Activated T-cell treated with anti-CD3 and anti-CD28 coated beads, Interleukin-2, amount 50 U/mL, for 72 hours (primary cell): ENCODE data around the gene HECW1. TPM values are rescaled to one million over a fixed set of nuclear protein-coding genes. Genes with fewer than 3 reads are reported as not detected.
"Not testable (repeated sequence)": the region's sequence is repeated elsewhere in the genome, so short reads cannot be mapped to it uniquely, and the experiment has no call there.

Source experiments
- ATAC-seq, 2 donors: fragments of 150-1000 bp; cut with Tn5 transposase; replicated peaks in 1 of 2; 2 replicates each; pipeline ENCODE4 v1.10.0; 2021; ENCODE audit warnings: moderate library complexity in 2 of 2, mild to moderate bottlenecking in 1 of 2
- DNase-seq, 2 donors: peaks; one replicate each; pipeline ENCODE4 v3.0.0; 2021 to 2022; ENCODE audit warnings: mixed read lengths in 1 of 2
- H3K27ac Mint-ChIP-seq: one replicate; pipeline ENCODE4 v1.8.0; 2022; ENCODE audit warnings: mild to moderate bottlenecking, moderate library complexity, mixed read lengths
- H3K27me3 Mint-ChIP-seq: one replicate; pipeline ENCODE4 v1.8.0; 2022; ENCODE audit warnings: low read depth, mixed read lengths
- H3K36me3 Mint-ChIP-seq, 2 donors: one replicate each; pipeline ENCODE4 v1.8.0; 2022; ENCODE audit warnings: mixed read lengths in 2 of 2, mild to moderate bottlenecking in 1 of 2; ENCODE audit not compliant: insufficient read depth in 2 of 2
- H3K4me1 Mint-ChIP-seq: one replicate; pipeline ENCODE4 v1.8.0; 2022; ENCODE audit warnings: low read depth, mixed read lengths
- H3K4me3 Mint-ChIP-seq, 2 donors: one replicate each; pipeline ENCODE4 v1.8.0; 2022; ENCODE audit warnings: mild to moderate bottlenecking in 2 of 2, mixed read lengths in 2 of 2, moderate library complexity in 2 of 2
- H3K9me3 Mint-ChIP-seq, 2 donors: one replicate each; pipeline ENCODE4 v1.8.0; 2022; ENCODE audit warnings: mixed read lengths in 2 of 2
- total RNA-seq, 2 donors: library from RNA; stranded (reverse); gene quantifications; one replicate each; pipeline ENCODE4 v1.2.3, GENCODE V29; 2022

Gene HECW1
- total RNA-seq, 2 donors from 2014 or later: not detected

GRCh38 chr7:43117095-43117494, 4.6 kb downstream of the HECW1 start:
- no peaks in the 10 kb centered on the region for H3K36me3 Mint-ChIP-seq
- no peak for DNase-seq
- H3K4me1 Mint-ChIP-seq: peaks cover 7% of the 10 kb centered on the region
- peaks cover 47% of the 10 kb centered on the region for H3K27me3 Mint-ChIP-seq
- no peak for ATAC-seq
- no peaks in the 10 kb centered on the region for H3K9me3 Mint-ChIP-seq
- H3K27ac Mint-ChIP-seq: no peak overlapping the region
- H3K4me3 Mint-ChIP-seq: no peak overlapping the region

- H3K4me3 Mint-ChIP-seq: no peak overlapping the region
- H3K9me3 Mint-ChIP-seq: no peaks in the 10 kb centered on the region
- ATAC-seq (no peak), DNase-seq (no peak)
- H3K36me3 Mint-ChIP-seq: no peaks in the 10 kb centered on the region
- peaks cover 44% of the 10 kb centered on the region for H3K27me3 Mint-ChIP-seq
- peaks cover 7% of the 10 kb centered on the region for H3K4me1 Mint-ChIP-seq
- no peak overlapping the region for H3K27ac Mint-ChIP-seq
Measured at GRCh38 chr7:43117861-43118260, 5.4 kb downstream of the HECW1 start.

- H3K27ac Mint-ChIP-seq: no peak overlapping the region
- H3K27me3 Mint-ChIP-seq: peaks cover 44% of the 10 kb centered on the region
- peaks cover 7% of the 10 kb centered on the region for H3K4me1 Mint-ChIP-seq
- DNase-seq (no peak), ATAC-seq (no peak)
- H3K9me3 Mint-ChIP-seq: no peaks in the 10 kb centered on the region
- H3K4me3 Mint-ChIP-seq: no peak overlapping the region
- no peaks in the 10 kb centered on the region for H3K36me3 Mint-ChIP-seq
Measured at GRCh38 chr7:43118313-43118712, 5.9 kb downstream of the HECW1 start.

- H3K27ac Mint-ChIP-seq: no peak overlapping the region
Measured at GRCh38 chr7:43119371-43120075, 7.1 kb downstream of the HECW1 start.

GRCh38 chr7:43121973-43122372, 9.5 kb downstream of the HECW1 start:
- Mint-ChIP-seq H3K4me3 (no peak overlapping the region), H3K36me3 (no peaks in the 10 kb centered on the region), H3K27ac (no peak overlapping the region), H3K27me3 (peaks cover 22% of the 10 kb centered on the region), H3K9me3 (no peaks in the 10 kb centered on the region), H3K4me1 (no peaks in the 10 kb centered on the region)
- DNase-seq: no peak
- no peak for ATAC-seq

More at GRCh38 chr7:43119371-43120075, 7.1 kb downstream of the HECW1 start:
- ATAC-seq (no peak), DNase-seq (no peak)
- Mint-ChIP-seq H3K9me3 (no peaks in the 10 kb centered on the region), H3K4me1 (no peaks in the 10 kb centered on the region), H3K4me3 (no peak overlapping the region), H3K27me3 (peaks cover 38% of the 10 kb centered on the region), H3K36me3 (no peaks in the 10 kb centered on the region)

DNA sequence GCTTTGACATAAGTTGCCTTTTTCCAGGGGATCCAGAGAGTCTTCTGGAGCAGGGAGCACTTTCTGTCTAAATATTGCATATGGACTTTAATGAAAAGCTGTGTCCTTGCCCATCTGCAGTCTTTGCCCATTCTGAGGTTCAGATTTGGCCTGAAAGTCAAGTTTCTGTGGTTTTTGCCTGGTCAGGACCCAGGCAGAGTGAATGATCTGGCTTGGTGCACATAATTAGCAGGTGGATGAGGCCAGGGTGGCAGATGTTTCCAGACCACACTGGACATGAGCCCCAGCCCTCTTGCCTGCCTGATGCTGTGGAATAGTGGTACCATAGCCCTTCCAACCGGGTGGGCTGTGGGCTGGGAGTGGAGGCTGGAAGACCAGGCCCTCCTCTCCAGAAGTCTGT, 11.0 kb downstream of the HECW1 start:
- ATAC-seq (no peak), DNase-seq (no peak)
- Mint-ChIP-seq H3K27me3 (peaks cover 9% of the 10 kb centered on the region), H3K36me3 (no peaks in the 10 kb centered on the region), H3K4me3 (no peak overlapping the region), H3K4me1 (no peaks in the 10 kb centered on the region), H3K9me3 (no peaks in the 10 kb centered on the region), H3K27ac (no peak overlapping the region)

DNA sequence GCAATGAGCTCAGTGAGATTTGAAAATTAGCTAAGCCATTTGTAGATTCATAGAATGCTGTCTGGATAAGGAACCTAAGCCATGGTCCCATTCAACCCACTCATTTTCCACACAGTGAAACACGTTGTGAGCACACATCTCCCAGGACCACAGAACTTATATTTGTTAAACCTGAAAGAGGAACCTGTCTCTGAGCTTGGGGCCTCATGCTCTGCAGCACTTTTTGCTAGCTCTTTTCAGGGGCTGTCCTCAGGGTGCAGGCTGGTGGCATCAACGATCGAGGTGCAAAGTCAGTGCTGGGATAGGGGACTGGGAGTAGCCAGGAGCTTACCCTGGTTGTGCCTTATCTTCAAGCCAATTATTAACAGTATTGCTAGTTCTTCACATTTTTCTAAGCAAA, 11.9 kb downstream of the HECW1 start:
- no peak for DNase-seq
- no peaks in the 10 kb centered on the region for H3K36me3 Mint-ChIP-seq
- no peak overlapping the region for H3K27ac Mint-ChIP-seq
- no peak overlapping the region for H3K4me3 Mint-ChIP-seq
- peaks cover 9% of the 10 kb centered on the region for H3K27me3 Mint-ChIP-seq
- no peaks in the 10 kb centered on the region for H3K9me3 Mint-ChIP-seq
- H3K4me1 Mint-ChIP-seq: no peaks in the 10 kb centered on the region
- ATAC-seq: no peak

DNA sequence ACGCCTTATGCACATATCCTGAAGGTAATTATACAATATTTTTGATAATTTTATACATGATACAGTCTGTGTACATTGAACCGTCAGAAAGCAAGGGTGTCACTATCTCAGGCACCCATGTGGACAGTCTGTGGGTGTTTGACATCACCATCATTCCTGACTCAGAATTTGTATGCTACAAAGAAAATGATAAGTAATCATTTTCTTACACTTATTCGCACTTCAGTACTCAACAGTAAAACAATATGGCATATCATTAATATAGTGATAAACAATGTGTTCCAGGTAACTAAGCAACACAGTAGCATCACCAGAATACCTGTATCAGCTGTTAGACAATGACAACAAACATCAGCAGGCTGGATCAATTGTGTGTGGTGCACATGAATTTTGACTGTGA, 17.9 kb downstream of the HECW1 start:
- Mint-ChIP-seq H3K27me3 (peaks cover 11% of the 10 kb centered on the region), H3K27ac (no peak overlapping the region), H3K36me3 (no peaks in the 10 kb centered on the region), H3K4me1 (no peaks in the 10 kb centered on the region), H3K9me3 (no peaks in the 10 kb centered on the region), H3K4me3 (no peak overlapping the region)
- ATAC-seq: no peak
- no peak for DNase-seq

DNA sequence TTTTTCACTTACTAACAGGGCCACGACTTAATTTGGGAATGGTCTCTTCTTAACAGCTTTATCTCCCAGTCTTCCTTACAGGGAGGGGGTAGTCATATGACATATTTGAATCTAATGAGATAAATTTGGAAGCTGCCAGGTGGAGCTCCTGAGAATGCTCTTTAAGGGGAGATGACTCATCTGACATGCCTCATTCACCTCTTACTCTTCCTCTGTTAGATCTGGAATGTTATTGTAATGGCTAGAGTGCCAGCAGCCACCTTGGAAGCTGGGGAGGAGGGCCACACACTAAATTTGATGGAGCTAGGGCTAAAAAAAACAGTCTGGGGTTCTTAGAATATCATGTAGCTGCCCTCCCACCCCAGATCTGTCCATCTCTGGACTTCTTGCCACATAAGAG, 22.7 kb downstream of the HECW1 start:
- H3K4me1 Mint-ChIP-seq: no peaks in the 10 kb centered on the region
- no peak overlapping the region for H3K4me3 Mint-ChIP-seq
- ATAC-seq: no peak
- H3K27me3 Mint-ChIP-seq: peaks cover 23% of the 10 kb centered on the region
- no peak for DNase-seq
- H3K36me3 Mint-ChIP-seq: no peaks in the 10 kb centered on the region
- H3K27ac Mint-ChIP-seq: no peak overlapping the region
- no peaks in the 10 kb centered on the region for H3K9me3 Mint-ChIP-seq

GRCh38 chr7:43136064-43136463, 23.6 kb downstream of the HECW1 start:
- no peak for ATAC-seq
- no peak overlapping the region for H3K27ac Mint-ChIP-seq

DNA sequence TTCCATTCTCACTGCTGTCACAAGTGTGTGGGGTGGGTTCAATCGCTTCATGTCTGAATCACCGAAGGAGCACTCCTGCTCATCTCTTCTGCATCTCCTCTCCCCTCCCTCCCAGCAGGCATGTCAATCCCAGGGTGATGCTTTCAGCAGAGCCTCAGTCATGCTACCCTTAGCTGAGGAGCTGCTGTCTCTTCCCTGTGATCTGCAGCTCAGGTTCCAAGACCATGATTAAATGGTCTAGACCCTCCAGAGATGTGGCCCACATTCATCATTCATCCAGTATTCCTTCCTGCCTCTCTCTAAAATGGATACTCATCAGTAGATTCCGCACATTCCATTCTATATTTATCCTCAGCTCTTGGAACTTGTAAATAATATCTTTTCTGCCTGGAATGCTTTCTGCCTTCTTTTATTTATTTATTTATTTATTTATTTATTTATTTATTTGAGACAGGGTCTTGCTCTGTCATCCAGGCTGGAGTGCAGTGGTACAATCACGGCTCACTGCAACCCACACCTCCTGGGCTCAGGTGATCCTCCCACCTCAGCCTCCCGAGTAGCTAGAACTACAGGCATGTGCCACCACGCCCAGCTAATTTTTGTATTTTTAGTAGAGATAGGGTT, 24.8 kb downstream of the HECW1 start:
- not testable (repeated sequence) for H3K4me3 Mint-ChIP-seq, DNase-seq, H3K36me3 Mint-ChIP-seq, H3K27ac Mint-ChIP-seq, ATAC-seq, H3K9me3 Mint-ChIP-seq, H3K4me1 Mint-ChIP-seq
- peaks cover 26% of the 10 kb centered on the region for H3K27me3 Mint-ChIP-seq

More at GRCh38 chr7:43136064-43136463, 23.6 kb downstream of the HECW1 start:
- DNase-seq: no peak
- no peak overlapping the region for H3K4me3 Mint-ChIP-seq
- no peaks in the 10 kb centered on the region for H3K4me1 Mint-ChIP-seq
- no peaks in the 10 kb centered on the region for H3K9me3 Mint-ChIP-seq
- H3K36me3 Mint-ChIP-seq: no peaks in the 10 kb centered on the region
- H3K27me3 Mint-ChIP-seq: peaks cover 26% of the 10 kb centered on the region

DNA sequence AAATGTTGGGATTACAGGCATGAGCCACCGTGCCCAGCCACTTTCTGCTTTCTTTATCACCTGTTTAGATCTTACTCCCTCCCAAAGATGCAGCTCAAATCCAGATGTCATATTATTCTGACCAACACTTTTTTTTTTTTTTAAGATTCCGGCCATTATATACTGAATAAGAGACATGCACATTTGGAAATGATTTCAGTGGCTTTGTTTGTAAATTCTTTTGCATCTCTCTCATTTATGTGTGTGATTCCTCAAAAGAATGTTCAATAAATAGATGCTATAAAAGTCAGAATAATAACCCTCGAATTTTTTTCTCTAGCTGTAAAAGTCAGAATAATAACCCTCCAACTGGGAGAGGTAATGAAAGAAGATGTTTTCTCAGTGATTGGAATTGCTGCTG, 25.4 kb downstream of the HECW1 start:
- ATAC-seq (no peak), DNase-seq (no peak)
- no peaks in the 10 kb centered on the region for H3K36me3 Mint-ChIP-seq
- H3K27me3 Mint-ChIP-seq: peaks cover 26% of the 10 kb centered on the region
- no peak overlapping the region for H3K4me3 Mint-ChIP-seq
- no peak overlapping the region for H3K27ac Mint-ChIP-seq
- no peaks in the 10 kb centered on the region for H3K9me3 Mint-ChIP-seq
- no peaks in the 10 kb centered on the region for H3K4me1 Mint-ChIP-seq

- Mint-ChIP-seq H3K4me1 (no peaks in the 10 kb centered on the region), H3K27me3 (peaks cover 26% of the 10 kb centered on the region), H3K4me3 (no peak overlapping the region), H3K27ac (no peak overlapping the region), H3K9me3 (no peaks in the 10 kb centered on the region), H3K36me3 (no peaks in the 10 kb centered on the region)
- no peak for ATAC-seq
- no peak for DNase-seq
Measured at GRCh38 chr7:43138710-43139109, 26.3 kb downstream of the HECW1 start.

DNA sequence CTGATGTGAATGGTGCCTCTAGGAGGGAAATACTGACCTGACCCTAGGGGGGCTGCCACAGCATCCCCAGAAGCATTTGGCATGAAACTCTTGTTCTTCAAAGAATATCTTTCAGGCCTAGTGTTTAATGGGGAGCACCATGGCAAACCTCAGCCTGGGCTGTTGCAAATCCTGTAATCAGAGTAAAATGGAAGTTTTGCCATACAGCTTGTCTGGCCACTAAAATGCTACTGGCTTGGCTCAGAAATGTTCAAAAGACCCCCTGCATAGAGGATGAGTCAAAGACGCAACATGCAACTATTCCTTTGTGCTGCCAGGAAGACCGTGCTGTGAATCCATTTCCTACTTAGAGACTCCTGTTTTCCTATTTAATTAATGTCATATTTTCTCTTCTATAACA, 26.7 kb downstream of the HECW1 start:
- DNase-seq (no peak), ATAC-seq (no peak)
- H3K4me3 Mint-ChIP-seq: no peak overlapping the region
- H3K36me3 Mint-ChIP-seq: no peaks in the 10 kb centered on the region
- no peak overlapping the region for H3K27ac Mint-ChIP-seq
- H3K4me1 Mint-ChIP-seq: no peaks in the 10 kb centered on the region
- H3K27me3 Mint-ChIP-seq: peaks cover 30% of the 10 kb centered on the region
- H3K9me3 Mint-ChIP-seq: no peaks in the 10 kb centered on the region
